ENCODE results near the gene LSAMP. TPM values are rescaled to one million over a fixed set of nuclear protein-coding genes. Genes with fewer than 3 reads are reported as not detected.

LSAMP gene
- polyA plus RNA-seq, 3 donors, result not detected

- no peak overlapping the region for H3K4me3 ChIP-seq (replicated peaks in 1 of 3; ENCODE audit: low read depth in 2 of 3, low read length in 3 of 3)
- TF ChIP-seq CTCF (IDR thresholded peaks at IDR 0.05), result no peak
- Mint-ChIP-seq H3K27ac (no peak overlapping the region), H3K36me3 (no peaks in the 10 kb centered on the region), H3K4me3 (no peak overlapping the region), H3K9me3 (peaks cover 0 to 4% (median 1%) of the 10 kb centered on the region in 7 donors), H3K4me1 (no peaks in the 10 kb centered on the region), H3K27me3 (ENCODE audit: low read depth in 3 of 3) (peaks cover 0 to 1% (median 0%) of the 10 kb centered on the region in 3 donors)
- no peak for DNase-seq
- H3K27me3 ChIP-seq (ENCODE audit: control insufficient read depth in 2 of 2, insufficient read depth in 2 of 2, low read length in 2 of 2), result no peaks in the 10 kb centered on the region
- H3K36me3 ChIP-seq (replicated peaks in 1 of 2; ENCODE audit: control insufficient read depth in 1 of 2, insufficient read depth in 2 of 2, low read length in 2 of 2), result no peaks in the 10 kb centered on the region
- no peak overlapping the region for H2AFZ ChIP-seq (ENCODE audit: insufficient read depth, low read depth, low read length, poor library complexity, severe bottlenecking)
- no peak overlapping the region for H3K27ac ChIP-seq (ENCODE audit: low read depth in 1 of 2, low read length in 2 of 2)
- H3K4me2 ChIP-seq (replicated peaks; ENCODE audit: extremely low read depth, low read length, poor library complexity, severe bottlenecking), result no peak overlapping the region
- H3K9ac ChIP-seq (ENCODE audit: insufficient read depth, low read length, poor library complexity, severe bottlenecking), result no peak overlapping the region
- H3K9me3 ChIP-seq (replicated peaks in 1 of 2; ENCODE audit: control insufficient read depth in 1 of 2, insufficient read depth in 1 of 2, low read length in 2 of 2), result no peaks in the 10 kb centered on the region
- H4K20me1 ChIP-seq (ENCODE audit: insufficient read depth, low read length), result no peaks in the 10 kb centered on the region
- H3K79me2 ChIP-seq (ENCODE audit: insufficient read depth, low read length), result no peaks in the 10 kb centered on the region
- no peaks in the 10 kb centered on the region for H3K4me1 ChIP-seq (ENCODE audit: control insufficient read depth in 1 of 2, insufficient read depth in 2 of 2, low read length in 2 of 2)
- intact Hi-C loops (cut with micrococcal nuclease), result no loop called here
Measured at GRCh38 chr3:116165641-116166040, 279.6 kb downstream of the LSAMP start.

GRCh38 chr3:116165135-116165534 lies 280.2 kb downstream of the LSAMP start:
- no peak overlapping the region for H3K27ac ChIP-seq (ENCODE audit: low read depth in 1 of 2, low read length in 2 of 2)
- no peaks in the 10 kb centered on the region for H3K36me3 ChIP-seq (replicated peaks in 1 of 2; ENCODE audit: control insufficient read depth in 1 of 2, insufficient read depth in 2 of 2, low read length in 2 of 2)
- H3K4me2 ChIP-seq (replicated peaks; ENCODE audit: extremely low read depth, low read length, poor library complexity, severe bottlenecking), result no peak overlapping the region
- H3K36me3 Mint-ChIP-seq, result no peaks in the 10 kb centered on the region
- no peak overlapping the region for H3K9ac ChIP-seq (ENCODE audit: insufficient read depth, low read length, poor library complexity, severe bottlenecking)
- no peak for TF ChIP-seq CTCF (IDR thresholded peaks at IDR 0.05)
- no peaks in the 10 kb centered on the region for H3K9me3 ChIP-seq (replicated peaks in 1 of 2; ENCODE audit: control insufficient read depth in 1 of 2, insufficient read depth in 1 of 2, low read length in 2 of 2)
- H4K20me1 ChIP-seq (ENCODE audit: insufficient read depth, low read length), result no peaks in the 10 kb centered on the region
- WGBS (ENCODE audit: insufficient coverage), result no CpG with 5 or more reads among the region's 2 CpGs
- no peak for DNase-seq
- H3K79me2 ChIP-seq (ENCODE audit: insufficient read depth, low read length), result no peaks in the 10 kb centered on the region
- no peaks in the 10 kb centered on the region for H3K27me3 ChIP-seq (ENCODE audit: control insufficient read depth in 2 of 2, insufficient read depth in 2 of 2, low read length in 2 of 2)
- peaks cover 0 to 4% (median 1%) of the 10 kb centered on the region in 7 donors for H3K9me3 Mint-ChIP-seq
- intact Hi-C loops (cut with micrococcal nuclease), result no loop called here
- peaks cover 0 to 1% (median 0%) of the 10 kb centered on the region in 3 donors for H3K27me3 Mint-ChIP-seq (ENCODE audit: low read depth in 3 of 3)
- H2AFZ ChIP-seq (ENCODE audit: insufficient read depth, low read depth, low read length, poor library complexity, severe bottlenecking), result no peak overlapping the region
- H3K4me3 ChIP-seq (replicated peaks in 1 of 3; ENCODE audit: low read depth in 2 of 3, low read length in 3 of 3), result no peak overlapping the region
- no peaks in the 10 kb centered on the region for H3K4me1 ChIP-seq (ENCODE audit: control insufficient read depth in 1 of 2, insufficient read depth in 2 of 2, low read length in 2 of 2)
- no peak overlapping the region for H3K4me3 Mint-ChIP-seq
- no peak overlapping the region for H3K27ac Mint-ChIP-seq
- H3K4me1 Mint-ChIP-seq, result no peaks in the 10 kb centered on the region
